Suprapubic skin (tissue), 4 donors: ENCODE results near the gene MAGEA8. TPM values are rescaled to one million over a fixed set of nuclear protein-coding genes. Genes with fewer than 3 reads are reported as not detected.

ENCODE experiments used
- DNase-seq, 2 donors: peaks; one replicate each; pipeline ENCODE4 v3.0.0-alpha.2; 2019; ENCODE audit warnings: low spot score in 2 of 2
- H3K27ac ChIP-seq: fragments of 200-600 bp; sonication (generic); one replicate; pipeline ENCODE4 v1.5.1; 2019
- H3K27me3 ChIP-seq: fragments of 200-600 bp; sonication (generic); one replicate; pipeline ENCODE4 v1.5.1; 2019
- H3K36me3 ChIP-seq: fragments of 200-600 bp; sonication (generic); one replicate; pipeline ENCODE4 v1.5.1; 2019
- H3K4me1 ChIP-seq: fragments of 200-600 bp; sonication (generic); one replicate; pipeline ENCODE4 v1.5.1; 2019
- H3K4me3 ChIP-seq: fragments of 200-600 bp; sonication (generic); one replicate; pipeline ENCODE4 v1.5.1; 2019; ENCODE audit warnings: mild to moderate bottlenecking
- H3K9me3 ChIP-seq: fragments of 200-600 bp; sonication (generic); one replicate; pipeline ENCODE4 v1.5.1; 2019
- CTCF ChIP-seq, 2 donors: fragments of 200-600 bp in 1 of 2; fragments of 450-650 bp in 1 of 2; sonication (generic) in 1 of 2; IDR thresholded peaks; one replicate each; pipeline ENCODE4 v1.5.1; 2016 to 2019; ENCODE audit warnings: antibody characterized with exemption in 2 of 2, mild to moderate bottlenecking in 1 of 2, moderate library complexity in 1 of 2
- EP300 ChIP-seq: sonication (generic); formaldehyde crosslinking; IDR thresholded peaks from one replicate; pipeline ENCODE4 v1.6.1; 2017; ENCODE audit warnings: antibody characterized with exemption
- POLR2A ChIP-seq, 2 donors: fragments of 450-650 bp; IDR thresholded peaks; one replicate each; pipeline ENCODE4 v1.6.1; 2017; ENCODE audit warnings: antibody characterized with exemption in 2 of 2, mild to moderate bottlenecking in 2 of 2, moderate library complexity in 2 of 2
- POLR2AphosphoS5 ChIP-seq, 3 donors: sonication (generic); formaldehyde crosslinking; IDR thresholded peaks; one replicate each; pipeline ENCODE4 v1.6.1; 2017; ENCODE audit warnings: antibody characterized with exemption in 3 of 3
- WGBS: methylation state at CpG from one replicate; pipeline ENCODE4 v1.1.5; 2018; 5-methylcytosine and 5-hydroxymethylcytosine counted together
- total RNA-seq, 4 donors: library from RNA; depleted of rRNA; stranded (reverse); fragments of >200 nt; gene quantifications; one replicate each; pipeline ENCODE4 v1.1.0, GENCODE V29; 2016

MAGEA8 gene
- total RNA-seq, 4 donors from 2014 or later, result not detected

- no peaks in the 10 kb centered on the region for H3K4me1 ChIP-seq
- H3K27ac ChIP-seq, result no peak overlapping the region
- WGBS, result 86% methylated on average over 1 of the region's 1 CpG
- no peaks in the 10 kb centered on the region for H3K9me3 ChIP-seq
- no peak for DNase-seq
- H3K4me3 ChIP-seq, result no peak overlapping the region
- TF ChIP-seq CTCF (IDR thresholded peaks at IDR 0.05) (no peak), POLR2A (IDR thresholded peaks at IDR 0.05) (no peak), EP300 (no peak), POLR2AphosphoS5 (IDR thresholded peaks at IDR 0.05) (no peak)
- no peaks in the 10 kb centered on the region for H3K36me3 ChIP-seq
- H3K27me3 ChIP-seq, result no peaks in the 10 kb centered on the region
Observed at GRCh38 chrX:149845385-149845784, 35.6 kb upstream of the MAGEA8 start.

GRCh38 chrX:149846789-149847188 lies 34.2 kb upstream of the MAGEA8 start:
- Histone ChIP-seq H3K4me3 (no peak overlapping the region), H3K9me3 (no peaks in the 10 kb centered on the region), H3K27ac (no peak overlapping the region), H3K36me3 (no peaks in the 10 kb centered on the region), H3K27me3 (no peaks in the 10 kb centered on the region), H3K4me1 (no peaks in the 10 kb centered on the region)
- TF ChIP-seq POLR2A (IDR thresholded peaks at IDR 0.05) (no peak), EP300 (no peak), CTCF (IDR thresholded peaks at IDR 0.05) (no peak), POLR2AphosphoS5 (IDR thresholded peaks at IDR 0.05) (no peak)
- 87% methylated on average over 3 of the region's 3 CpGs for WGBS
- DNase-seq, result no peak

DNA sequence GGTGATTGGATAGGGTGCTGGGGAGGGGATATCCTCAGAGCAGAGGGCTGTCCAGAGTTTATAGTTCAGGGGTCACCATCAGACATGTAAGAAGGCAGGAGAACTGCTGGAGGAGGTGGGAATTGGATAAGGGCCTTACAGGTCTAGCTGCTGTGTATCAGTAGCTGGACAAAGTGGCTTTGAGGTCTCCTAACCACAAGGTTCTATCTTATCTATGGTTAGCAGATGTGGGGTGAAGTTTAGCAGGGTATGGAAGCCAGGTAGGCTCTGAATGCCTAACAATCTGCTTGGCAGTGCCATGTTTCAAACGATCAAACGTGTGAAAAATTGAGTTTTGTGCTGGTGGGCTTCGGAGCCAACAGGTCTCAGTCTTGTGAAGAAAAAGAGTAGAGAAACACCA lies 32.1 kb upstream of the MAGEA8 start:
- Histone ChIP-seq H3K36me3 (no peaks in the 10 kb centered on the region), H3K4me3 (no peak overlapping the region), H3K4me1 (no peaks in the 10 kb centered on the region), H3K27ac (no peak overlapping the region), H3K9me3 (no peaks in the 10 kb centered on the region), H3K27me3 (no peaks in the 10 kb centered on the region)
- TF ChIP-seq EP300, result no peak
- TF ChIP-seq POLR2A (IDR thresholded peaks at IDR 0.05), result no peak
- TF ChIP-seq POLR2AphosphoS5 (IDR thresholded peaks at IDR 0.05), result no peak
- no peak for TF ChIP-seq CTCF (IDR thresholded peaks at IDR 0.05)
- 90% methylated on average over 3 of the region's 3 CpGs for WGBS
- DNase-seq, result no peak

GRCh38 chrX:149849787-149850186 lies 31.2 kb upstream of the MAGEA8 start:
- H3K4me1 ChIP-seq, result no peaks in the 10 kb centered on the region
- H3K36me3 ChIP-seq, result no peaks in the 10 kb centered on the region
- H3K27me3 ChIP-seq, result no peaks in the 10 kb centered on the region
- no peak overlapping the region for H3K27ac ChIP-seq
- TF ChIP-seq CTCF (IDR thresholded peaks at IDR 0.05), result no peak
- no peak for TF ChIP-seq POLR2AphosphoS5 (IDR thresholded peaks at IDR 0.05)
- TF ChIP-seq EP300, result no peak
- TF ChIP-seq POLR2A (IDR thresholded peaks at IDR 0.05), result no peak
- no peaks in the 10 kb centered on the region for H3K9me3 ChIP-seq
- 82% methylated on average over 2 of the region's 2 CpGs for WGBS
- DNase-seq, result no peak
- no peak overlapping the region for H3K4me3 ChIP-seq

GRCh38 chrX:149851864-149852263 lies 29.1 kb upstream of the MAGEA8 start:
- no peaks in the 10 kb centered on the region for H3K36me3 ChIP-seq
- no peak overlapping the region for H3K27ac ChIP-seq
- H3K27me3 ChIP-seq, result no peaks in the 10 kb centered on the region
- TF ChIP-seq EP300 (no peak), CTCF (IDR thresholded peaks at IDR 0.05) (no peak), POLR2AphosphoS5 (IDR thresholded peaks at IDR 0.05) (no peak)
- DNase-seq, result no peak
- no peak overlapping the region for H3K4me3 ChIP-seq
- no peaks in the 10 kb centered on the region for H3K9me3 ChIP-seq
- H3K4me1 ChIP-seq, result no peaks in the 10 kb centered on the region
